ACC112 (cell line): ENCODE results near the gene IL1RAPL2.

Experiments
- H2AFZ ChIP-seq: fragments of 200-600 bp; sonication (generic); one replicate; pipeline ENCODE4 v1.6.0; 2017; ENCODE audit warnings: antibody characterized with exemption, low read length; ENCODE audit not compliant: unreplicated experiment
- H3K27ac ChIP-seq: fragments of 200-600 bp; sonication (generic); 2 replicates; pipeline ENCODE4 v1.5.1; 2014; ENCODE audit warnings: low read depth, mild to moderate bottlenecking, antibody characterized with exemption, low read length, moderate library complexity
- H3K27me3 ChIP-seq: fragments of 200-600 bp; sonication (generic); 2 replicates; pipeline ENCODE4 v1.6.1; 2014; ENCODE audit warnings: mild to moderate bottlenecking, antibody characterized with exemption, low read length, moderate library complexity, mixed read lengths; ENCODE audit not compliant: insufficient read depth
- H3K36me3 ChIP-seq: fragments of 200-600 bp; sonication (generic); 2 replicates; pipeline ENCODE4 v1.6.1; 2016; ENCODE audit warnings: mild to moderate bottlenecking, antibody characterized with exemption, low read length, moderate library complexity, mixed read lengths; ENCODE audit not compliant: insufficient read depth
- H3K4me1 ChIP-seq: fragments of 200-600 bp; sonication (generic); one replicate; pipeline ENCODE4 v1.6.1; 2016; ENCODE audit warnings: low read length, mixed read lengths; ENCODE audit not compliant: insufficient read depth, unreplicated experiment, control insufficient read depth
- H3K4me3 ChIP-seq: fragments of 200-600 bp; sonication (generic); 2 replicates; pipeline ENCODE4 v1.5.1; 2014; ENCODE audit warnings: mild to moderate bottlenecking, low read depth, low read length
- H3K79me2 ChIP-seq: fragments of 200-600 bp; sonication (generic); one replicate; pipeline ENCODE4 v1.6.0; 2016; ENCODE audit warnings: low read length; ENCODE audit not compliant: control insufficient read depth, unreplicated experiment, insufficient read depth

The IL1RAPL2 gene

GRCh38 chrX:104922206-104922621, 356.2 kb downstream of the IL1RAPL2 start:
- no peaks in the 10 kb centered on the region for H3K4me1 ChIP-seq
- no peak overlapping the region for H3K27ac ChIP-seq
- H3K36me3 ChIP-seq: no peaks in the 10 kb centered on the region
- no peaks in the 10 kb centered on the region for H3K27me3 ChIP-seq
- no peak overlapping the region for H3K4me3 ChIP-seq
- H2AFZ ChIP-seq: no peak overlapping the region
- no peaks in the 10 kb centered on the region for H3K79me2 ChIP-seq

DNA sequence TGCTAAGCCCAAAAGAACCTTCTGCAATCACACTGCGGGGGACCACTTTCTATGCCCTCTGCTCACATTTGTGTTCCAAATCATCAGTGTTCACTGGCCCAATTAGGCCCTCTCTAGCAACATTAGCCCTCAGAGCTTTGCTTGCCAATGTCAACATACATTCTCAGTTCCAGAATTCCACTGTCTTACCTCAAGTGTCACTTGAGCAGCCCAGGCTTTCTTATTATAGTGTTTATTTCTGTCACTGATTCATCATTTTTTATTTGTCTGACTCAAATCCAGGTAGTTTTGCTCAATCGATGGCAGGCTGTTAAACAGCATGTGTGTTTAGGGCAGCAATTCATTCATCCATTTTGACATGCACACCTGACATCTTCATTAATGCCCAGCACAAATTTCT, 363.3 kb downstream of the IL1RAPL2 start:
- Histone ChIP-seq H3K27me3 (no peaks in the 10 kb centered on the region), H2AFZ (no peak overlapping the region), H3K27ac (no peak overlapping the region), H3K4me1 (no peaks in the 10 kb centered on the region), H3K36me3 (no peaks in the 10 kb centered on the region), H3K4me3 (no peak overlapping the region), H3K79me2 (no peaks in the 10 kb centered on the region)

GRCh38 chrX:104935581-104935980, 369.6 kb downstream of the IL1RAPL2 start:
- H3K4me1 ChIP-seq: no peaks in the 10 kb centered on the region
- no peaks in the 10 kb centered on the region for H3K27me3 ChIP-seq
- H3K36me3 ChIP-seq: no peaks in the 10 kb centered on the region
- H3K79me2 ChIP-seq: no peaks in the 10 kb centered on the region
- no peak overlapping the region for H3K4me3 ChIP-seq
- no peak overlapping the region for H2AFZ ChIP-seq
- no peak overlapping the region for H3K27ac ChIP-seq

GRCh38 chrX:104953251-104953650, 387.3 kb downstream of the IL1RAPL2 start:
- Histone ChIP-seq H3K27ac (no peak overlapping the region), H3K4me3 (no peak overlapping the region), H3K27me3 (no peaks in the 10 kb centered on the region), H3K79me2 (no peaks in the 10 kb centered on the region), H3K4me1 (no peaks in the 10 kb centered on the region), H2AFZ (no peak overlapping the region), H3K36me3 (no peaks in the 10 kb centered on the region)

- no peaks in the 10 kb centered on the region for H3K4me1 ChIP-seq
- no peak overlapping the region for H3K27ac ChIP-seq
- H2AFZ ChIP-seq: no peak overlapping the region
- H3K36me3 ChIP-seq: no peaks in the 10 kb centered on the region
- no peaks in the 10 kb centered on the region for H3K27me3 ChIP-seq
- H3K79me2 ChIP-seq: no peaks in the 10 kb centered on the region
- H3K4me3 ChIP-seq: no peak overlapping the region
Measured at GRCh38 chrX:104961926-104962325, 395.9 kb downstream of the IL1RAPL2 start.

DNA sequence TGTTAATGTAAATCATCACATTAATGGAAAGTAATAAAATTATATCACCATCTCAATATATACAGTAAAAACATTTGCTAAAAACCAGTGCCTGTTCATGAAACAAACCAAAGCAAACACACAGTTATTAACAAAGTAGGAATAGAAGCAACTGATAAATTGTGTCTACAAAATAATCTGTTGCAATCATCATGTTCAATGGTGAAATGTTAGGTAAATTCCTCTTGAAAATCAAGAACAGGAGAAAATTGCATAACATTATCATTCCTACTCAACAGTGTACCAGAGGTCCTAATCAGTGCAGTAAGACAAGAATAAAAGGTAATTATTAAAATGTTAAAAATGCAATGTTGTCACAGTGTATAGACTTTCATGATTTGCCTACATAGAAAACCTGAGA, 402.2 kb downstream of the IL1RAPL2 start:
- no peaks in the 10 kb centered on the region for H3K79me2 ChIP-seq
- H3K4me3 ChIP-seq: no peak overlapping the region
- H3K27me3 ChIP-seq: no peaks in the 10 kb centered on the region
- no peak overlapping the region for H2AFZ ChIP-seq
- H3K36me3 ChIP-seq: no peaks in the 10 kb centered on the region
- no peak overlapping the region for H3K27ac ChIP-seq
- H3K4me1 ChIP-seq: no peaks in the 10 kb centered on the region

GRCh38 chrX:104972737-104973136, 406.7 kb downstream of the IL1RAPL2 start:
- Histone ChIP-seq H3K4me1 (no peaks in the 10 kb centered on the region), H3K27me3 (no peaks in the 10 kb centered on the region), H3K36me3 (no peaks in the 10 kb centered on the region), H3K27ac (no peak overlapping the region), H3K79me2 (no peaks in the 10 kb centered on the region), H3K4me3 (no peak overlapping the region), H2AFZ (no peak overlapping the region)

- Histone ChIP-seq H3K79me2 (no peaks in the 10 kb centered on the region), H3K27me3 (no peaks in the 10 kb centered on the region), H3K36me3 (no peaks in the 10 kb centered on the region)
Measured at GRCh38 chrX:104987063-104987462, 421.1 kb downstream of the IL1RAPL2 start.

GRCh38 chrX:104988038-104988437, 422.0 kb downstream of the IL1RAPL2 start:
- Histone ChIP-seq H2AFZ (no peak overlapping the region), H3K79me2 (no peaks in the 10 kb centered on the region), H3K4me1 (peaks cover 6% of the 10 kb centered on the region), H3K27ac (no peak overlapping the region), H3K27me3 (no peaks in the 10 kb centered on the region), H3K36me3 (no peaks in the 10 kb centered on the region), H3K4me3 (no peak overlapping the region)

More at GRCh38 chrX:104987063-104987462, 421.1 kb downstream of the IL1RAPL2 start:
- Histone ChIP-seq H3K4me1 (peaks cover 6% of the 10 kb centered on the region), H3K27ac (no peak overlapping the region), H2AFZ (no peak overlapping the region), H3K4me3 (no peak overlapping the region)

- Histone ChIP-seq H3K36me3 (no peaks in the 10 kb centered on the region), H3K79me2 (no peaks in the 10 kb centered on the region), H3K27me3 (no peaks in the 10 kb centered on the region), H3K4me1 (no peaks in the 10 kb centered on the region), H3K4me3 (no peak overlapping the region), H3K27ac (no peak overlapping the region), H2AFZ (no peak overlapping the region)
Measured at GRCh38 chrX:104995546-104995945, 429.5 kb downstream of the IL1RAPL2 start.

DNA sequence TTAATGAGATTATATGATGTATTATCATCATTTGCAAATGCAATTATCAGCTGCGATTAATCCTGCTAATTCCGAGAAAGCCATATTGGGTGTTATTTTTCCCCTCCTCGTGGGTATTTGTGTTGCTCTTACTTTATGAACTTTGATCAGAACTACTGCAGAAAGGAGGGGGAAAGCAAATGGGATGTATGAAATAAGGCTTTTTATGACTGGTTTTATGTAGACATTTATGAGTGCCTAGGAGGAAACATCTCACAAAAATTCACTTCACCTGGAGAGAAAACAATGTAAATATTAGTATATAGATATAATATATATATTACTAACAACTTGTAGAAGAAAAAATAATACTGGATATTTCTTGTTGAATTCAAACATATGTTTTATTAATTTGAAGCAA, 440.1 kb downstream of the IL1RAPL2 start:
- Histone ChIP-seq H3K4me1 (no peaks in the 10 kb centered on the region), H3K79me2 (no peaks in the 10 kb centered on the region), H2AFZ (no peak overlapping the region), H3K4me3 (no peak overlapping the region), H3K27ac (no peak overlapping the region), H3K36me3 (no peaks in the 10 kb centered on the region), H3K27me3 (no peaks in the 10 kb centered on the region)
